Neural cell (in vitro differentiated cells): ENCODE measurements around the gene MYH6.

Experiments used
- CTCF ChIP-seq: fragments of 450-650 bp; IDR thresholded peaks from 2 replicates; pipeline ENCODE4 v1.5.1; 2014; ENCODE audit warnings: antibody characterized with exemption, mild to moderate bottlenecking, moderate library complexity; ENCODE audit not compliant: poor library complexity, severe bottlenecking
- EP300 ChIP-seq: fragments of 450-650 bp; conservative IDR thresholded peaks from 2 replicates; pipeline ENCODE4 v1.6.1; 2014; ENCODE audit warnings: antibody characterized with exemption, mild to moderate bottlenecking, moderate library complexity; ENCODE audit not compliant: poor library complexity, severe bottlenecking
- EZH2 ChIP-seq: fragments of 200-600, 300-800 bp; shearing (Covaris generic), sonication (generic); IDR thresholded peaks from 2 replicates; pipeline ENCODE4 v1.6.1; 2014; ENCODE audit warnings: antibody characterized with exemption, low read length, borderline replicate concordance, mild to moderate bottlenecking; ENCODE audit not compliant: insufficient read depth, poor library complexity, severe bottlenecking

GRCh38 chr14:23346693-23347405 lies 61.2 kb downstream of the MYH6 start:
- TF ChIP-seq CTCF (no peak), EZH2 (no peak), EP300 (no peak)
